Cardiac septum (tissue), 1 donor: ENCODE data around the gene N4BP2L2. TPM values are rescaled to one million over a fixed set of nuclear protein-coding genes. Genes with fewer than 3 reads are reported as not detected.

Source experiments
- DNase-seq: peaks from one replicate; pipeline ENCODE4 v3.0.0-alpha.2; 2020; ENCODE audit warnings: low spot score
- intact Hi-C: fragments of 100-400 bp; cut with DNase I; formaldehyde crosslinking; loops from one replicate; pipeline ENCODE4 v1.14.0; 2022
- total RNA-seq: library from RNA; stranded (reverse); fragmentation: NEBNext Ultra II Directional; extraction: Animal tissue kit (Norgen Biotek cat#: 25700); gene quantifications from one replicate; pipeline ENCODE4 v1.2.1, GENCODE V29; 2021
- donor health status: DM: no; HTN: no; CAD: no.

Gene N4BP2L2
- total RNA-seq, 1 donor from 2014 or later, result 132 TPM

GRCh38 chr13:32430018-32430747, 108.4 kb downstream of the N4BP2L2 start:
- DNase-seq, result no peak
- intact Hi-C loops, result no loop called here

- intact Hi-C loops, result no loop called here
- no peak for DNase-seq
Measured at GRCh38 chr13:32429433-32429909, 109.1 kb downstream of the N4BP2L2 start.

- intact Hi-C loops, result no loop called here
Measured at GRCh38 chr13:32428581-32429432, 109.8 kb downstream of the N4BP2L2 start.

GRCh38 chr13:32427852-32428580, 110.6 kb downstream of the N4BP2L2 start, which contains the start of gene N4BP2L1:
TSS of gene N4BP2L1 (minus strand) at chr13:32428130. CDS start at chr13:32428082, 48 bp downstream.
- intact Hi-C loops, result no loop called here

More at GRCh38 chr13:32428581-32429432, 109.8 kb downstream of the N4BP2L2 start:
- DNase-seq, result no peak

GRCh38 chr13:32426990-32427851, 111.4 kb downstream of the N4BP2L2 start:
- intact Hi-C loops, result no loop called here

More at GRCh38 chr13:32427852-32428580, 110.6 kb downstream of the N4BP2L2 start, which contains the start of gene N4BP2L1:
- peak; percentile 88 for DNase-seq

DNA sequence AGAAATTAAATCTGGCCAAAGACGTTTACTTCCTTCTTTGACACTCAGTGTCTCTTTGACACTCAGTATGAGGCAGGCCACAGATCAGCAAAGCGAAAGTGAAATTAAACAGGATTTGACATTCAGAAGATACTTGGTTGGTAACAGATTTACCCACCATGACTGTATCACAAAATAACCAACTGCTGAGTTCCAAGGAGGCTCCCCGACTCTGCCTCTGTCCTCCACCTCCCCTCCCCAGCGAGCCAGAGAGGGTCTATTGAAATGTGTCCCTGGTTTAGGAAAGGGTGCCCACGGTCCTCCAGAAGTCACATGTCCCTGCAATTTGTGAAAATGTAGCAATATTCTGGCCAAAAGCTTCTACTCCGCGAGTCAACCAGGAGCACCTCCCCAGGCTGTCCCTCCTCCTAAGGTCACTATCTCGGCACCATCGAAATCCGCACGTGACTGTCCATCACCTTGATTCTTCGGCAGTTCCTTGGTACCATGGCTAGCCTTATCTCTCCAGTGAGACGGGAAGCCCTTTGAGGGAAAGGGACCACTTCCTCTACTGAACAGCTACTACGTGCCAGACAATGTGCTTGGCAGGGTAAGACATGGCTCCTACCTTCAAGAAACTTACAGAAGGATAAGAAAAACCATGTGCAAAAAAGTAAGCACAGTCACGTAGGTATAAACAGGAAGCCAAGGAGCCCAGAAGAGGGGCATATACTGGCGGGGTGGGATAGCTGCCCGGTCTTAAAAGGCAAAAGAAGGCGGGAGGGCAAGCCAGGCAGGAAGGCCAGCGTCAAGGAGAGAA, 112.2 kb downstream of the N4BP2L2 start:
- intact Hi-C loops, result no loop called here
- no peak for DNase-seq

More at GRCh38 chr13:32426990-32427851, 111.4 kb downstream of the N4BP2L2 start:
- peak; percentile 80 for DNase-seq

- no peak for DNase-seq
- intact Hi-C loops, result no loop called here
Measured at GRCh38 chr13:32425158-32425557, 113.4 kb downstream of the N4BP2L2 start.

GRCh38 chr13:32423592-32423991, 115.0 kb downstream of the N4BP2L2 start:
- DNase-seq, result no peak
- intact Hi-C loops, result no loop called here

DNA sequence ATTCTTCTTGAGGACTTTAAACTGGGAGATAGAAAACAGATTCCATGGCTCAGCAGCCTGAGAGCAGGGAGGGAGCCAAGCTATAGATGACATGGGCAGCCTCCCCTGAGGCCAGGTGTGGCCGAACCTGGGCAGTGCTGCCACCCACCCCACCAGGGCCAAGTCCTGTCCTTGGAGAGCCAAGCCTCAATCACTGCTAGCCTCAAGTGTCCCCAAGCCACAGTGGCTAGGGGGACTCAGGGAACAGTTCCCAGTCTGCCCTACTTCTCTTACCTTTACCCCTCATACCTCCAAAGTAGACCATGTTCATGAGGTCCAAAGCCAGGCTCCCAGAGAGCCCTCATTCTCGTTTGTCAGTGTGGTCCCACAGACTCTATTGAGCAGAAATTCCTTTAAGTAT, 118.7 kb downstream of the N4BP2L2 start:
- DNase-seq, result no peak
- intact Hi-C loops, result no loop called here

DNA sequence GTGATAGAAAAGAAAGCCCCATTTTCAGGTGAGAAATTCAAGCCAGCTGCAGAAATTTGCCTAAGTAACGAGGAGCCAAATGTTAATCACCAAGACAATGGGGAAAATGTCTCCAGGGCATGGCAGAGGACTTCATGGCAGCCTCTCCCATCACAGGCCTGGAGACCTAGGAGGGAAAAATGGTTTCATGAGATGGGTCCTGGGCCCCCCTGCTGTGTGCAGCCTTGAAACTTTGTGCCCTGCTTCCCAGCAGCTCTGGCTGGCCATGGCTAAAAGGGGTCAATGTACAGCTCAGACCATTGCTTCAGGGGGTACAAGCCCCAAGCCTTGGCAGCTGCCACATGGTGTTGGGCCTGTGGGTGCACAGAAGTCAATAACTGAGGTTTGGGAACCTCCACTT, 120.6 kb downstream of the N4BP2L2 start:
- intact Hi-C loops, result no loop called here
- DNase-seq, result no peak

DNA sequence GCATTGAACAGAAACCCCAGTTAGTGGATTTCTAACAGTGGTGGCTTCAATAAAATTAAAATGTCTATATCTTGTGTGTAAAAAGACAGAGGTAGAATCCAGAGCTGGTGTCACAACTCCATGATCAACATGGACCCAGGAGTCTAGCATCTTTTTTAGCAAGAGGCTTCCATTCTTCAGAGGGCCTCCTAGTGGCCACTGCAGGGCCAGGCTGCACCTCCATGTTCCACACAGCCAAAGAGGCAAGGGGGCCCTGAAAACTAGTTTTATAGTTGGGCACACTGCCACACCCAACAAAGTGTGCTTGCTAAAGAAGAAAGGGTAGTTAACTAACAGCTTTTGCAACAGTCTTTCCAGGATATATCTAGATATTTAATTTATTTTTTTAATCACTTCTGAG, 123.6 kb downstream of the N4BP2L2 start:
- intact Hi-C loops, result no loop called here
- DNase-seq, result no peak

DNA sequence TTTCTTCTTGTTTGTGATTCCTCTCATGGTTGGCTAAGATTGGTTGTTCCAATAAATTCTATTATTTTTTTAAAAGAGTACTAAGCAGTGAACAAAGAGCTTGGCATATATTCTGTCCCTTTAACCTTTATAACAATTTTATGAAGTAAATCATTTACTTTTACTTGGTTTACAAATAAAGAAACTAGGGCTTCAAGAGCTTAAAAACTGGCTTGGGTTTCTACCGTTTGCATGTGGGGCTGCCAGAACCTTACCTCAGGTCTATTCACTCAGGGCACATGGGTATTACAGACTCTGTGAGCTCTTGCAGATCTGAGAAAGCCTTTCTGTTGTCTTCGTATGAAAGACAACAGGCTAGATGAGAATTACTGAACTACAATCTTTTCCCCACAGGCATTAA, 124.0 kb downstream of the N4BP2L2 start:
- intact Hi-C loops, result no loop called here
- no peak for DNase-seq

DNA sequence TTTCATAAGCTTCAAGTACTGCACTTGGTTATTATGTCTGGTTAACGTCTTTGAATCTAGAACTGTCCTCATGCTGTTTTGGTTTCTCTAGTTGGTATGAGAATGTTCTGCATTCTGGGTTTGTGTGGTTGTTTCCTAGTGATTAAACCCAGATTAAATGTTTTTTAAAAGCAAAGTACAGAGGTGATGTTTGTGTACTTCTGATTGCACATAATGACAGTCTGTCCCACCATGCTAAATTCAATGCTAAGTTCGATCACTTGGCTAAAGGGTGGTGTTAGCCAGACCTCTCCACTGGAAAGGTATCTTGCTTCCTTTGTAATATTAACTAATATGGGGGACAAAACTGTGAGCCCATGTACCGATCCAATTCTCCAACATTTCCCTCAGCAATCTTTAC, 125.3 kb downstream of the N4BP2L2 start:
- DNase-seq, result no peak
- intact Hi-C loops, result no loop called here

GRCh38 chr13:32409561-32410421, 128.8 kb downstream of the N4BP2L2 start:
- DNase-seq, result no peak
- intact Hi-C loops, result no loop called here

DNA sequence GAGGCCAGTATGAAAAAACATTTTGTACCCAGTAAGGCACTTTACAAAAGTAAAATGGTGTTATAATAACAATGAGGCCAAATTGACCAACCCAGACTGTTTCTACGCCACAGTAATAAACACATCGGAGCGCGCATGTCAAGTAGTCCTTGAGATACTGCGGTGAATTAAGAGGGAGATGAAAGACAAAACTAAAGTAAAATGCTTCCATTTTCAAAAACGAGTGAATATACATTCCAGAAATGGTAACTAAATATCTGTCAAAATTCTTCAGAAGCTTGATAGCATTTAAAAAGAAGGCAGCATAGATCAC, 129.6 kb downstream of the N4BP2L2 start:
- intact Hi-C loops, result no loop called here
- no peak for DNase-seq

DNA sequence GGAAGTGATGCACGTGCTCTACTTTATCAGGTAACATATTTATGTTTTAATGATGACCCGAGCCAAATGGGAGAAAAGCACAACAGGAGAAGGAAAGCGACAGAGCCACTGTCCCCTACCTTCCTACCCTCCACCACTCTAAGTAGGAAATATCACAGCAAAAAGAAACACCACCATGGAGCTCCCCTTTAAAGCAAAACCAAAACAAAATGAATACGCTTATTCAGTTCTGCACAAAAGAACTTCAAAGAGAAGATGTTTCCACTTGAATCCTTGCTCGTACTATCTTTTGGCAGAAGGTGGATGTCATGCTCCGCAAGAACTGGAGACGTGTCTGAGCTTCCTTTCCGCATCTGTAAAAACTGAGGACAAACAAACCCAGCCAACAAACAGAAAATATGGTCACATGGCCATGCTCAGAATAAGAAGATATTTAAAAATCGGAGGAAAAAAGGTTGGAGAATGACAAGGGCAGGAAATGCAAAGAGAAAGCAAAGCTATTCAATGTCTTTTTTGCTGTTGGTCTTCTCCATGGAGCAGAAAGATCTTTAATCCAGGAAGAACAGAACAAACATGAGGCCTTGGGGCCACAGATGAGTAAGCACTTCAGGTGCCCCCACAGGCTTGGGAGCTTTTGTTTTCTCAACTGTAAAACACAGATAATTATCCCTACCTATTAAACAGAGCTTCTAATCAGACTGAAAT, 130.1 kb downstream of the N4BP2L2 start:
- no peak for DNase-seq

GRCh38 chr13:32407854-32408253, 130.7 kb downstream of the N4BP2L2 start:
- no peak for DNase-seq
- intact Hi-C loops, result no loop called here

More for the DNA sequence above, 130.1 kb downstream of the N4BP2L2 start:
- intact Hi-C loops, result no loop called here
